Measurements from ENCODE around the gene M1AP.

DNA sequence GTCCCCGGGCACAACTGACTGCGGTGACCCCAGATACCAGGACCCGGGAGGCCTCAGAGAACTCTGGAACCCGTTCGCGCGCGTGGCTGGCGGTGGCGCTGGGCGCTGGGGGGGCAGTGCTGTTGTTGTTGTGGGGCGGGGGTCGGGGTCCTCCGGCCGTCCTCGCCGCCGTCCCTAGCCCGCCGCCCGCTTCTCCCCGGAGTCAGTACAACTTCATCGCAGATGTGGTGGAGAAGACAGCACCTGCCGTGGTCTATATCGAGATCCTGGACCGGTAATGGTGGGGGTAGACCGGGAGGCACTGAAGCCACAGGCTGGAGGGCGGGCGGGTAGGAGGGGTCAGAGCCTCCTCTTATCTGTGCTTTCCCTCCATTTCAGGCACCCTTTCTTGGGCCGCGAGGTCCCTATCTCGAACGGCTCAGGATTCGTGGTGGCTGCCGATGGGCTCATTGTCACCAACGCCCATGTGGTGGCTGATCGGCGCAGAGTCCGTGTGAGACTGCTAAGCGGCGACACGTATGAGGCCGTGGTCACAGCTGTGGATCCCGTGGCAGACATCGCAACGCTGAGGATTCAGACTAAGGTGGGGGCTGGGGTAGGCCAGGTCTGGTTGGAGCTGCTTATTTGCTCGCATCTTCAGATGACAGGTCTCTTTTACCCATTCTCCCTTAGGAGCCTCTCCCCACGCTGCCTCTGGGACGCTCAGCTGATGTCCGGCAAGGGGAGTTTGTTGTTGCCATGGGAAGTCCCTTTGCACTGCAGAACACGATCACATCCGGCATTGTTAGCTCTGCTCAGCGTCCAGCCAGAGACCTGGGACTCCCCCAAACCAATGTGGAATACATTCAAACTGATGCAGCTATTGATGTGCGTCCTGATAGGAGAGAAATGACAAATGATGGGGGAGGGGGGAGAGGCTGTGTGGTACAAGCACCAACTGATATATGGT is 117.6 kb downstream of the M1AP start:
- no peak for TF ChIP-seq CTCF (IDR thresholded peaks at IDR 0.05)
- TF ChIP-seq EZH2phosphoT487 (IDR thresholded peaks at IDR 0.05): no peak

Data from neural progenitor cell (in vitro differentiated cells).